ENCODE results near the gene CLEC4A. TPM values are rescaled to one million over a fixed set of nuclear protein-coding genes. Genes with fewer than 3 reads are reported as not detected.
"Not testable (repeated sequence)": the region's sequence is repeated elsewhere in the genome, so short reads cannot be mapped to it uniquely, and the experiment has no call there.

Gene CLEC4A
- total RNA-seq, 1 experiment from 2014 or later, result not detected

GRCh38 chr12:8157484-8158198 is 34.2 kb downstream of the CLEC4A start:
- Histone ChIP-seq H3K27me3 (ENCODE audit: insufficient read depth, low read depth) (no peaks in the 10 kb centered on the region), H2AFZ (peak overlapping the region; percentile 61; the same call in 1 of the 2 replicates), H3K36me3 (ENCODE audit: low read depth) (no peaks in the 10 kb centered on the region), H3F3A (ENCODE audit: insufficient read depth, low read depth) (peaks cover 10% of the 10 kb centered on the region; the same call in 1 of the 2 replicates), H3K27ac (peak overlapping the region; percentile 60), H3K4me3 (no peak overlapping the region), H3K4me1 (replicated peaks; ENCODE audit: insufficient read depth) (peaks cover 18% of the 10 kb centered on the region), H3K4me2 (peak overlapping the region; percentile 24; the same call in 1 of the 2 replicates), H4K20me1 (ENCODE audit: insufficient read depth) (no peaks in the 10 kb centered on the region), H3K79me2 (ENCODE audit: low read depth) (no peaks in the 10 kb centered on the region), H3K9me2 (ENCODE audit: insufficient read depth) (no peaks in the 10 kb centered on the region), H3K9me3 (ENCODE audit: insufficient read depth, low read depth) (0 out of 2 replicates have a peak, but pooled peaks cover 6% of the 10 kb centered on the region)
- CTCF ChIA-PET, result no interaction called here
- DNase-seq, result no peak
- intact Hi-C loops (cut with micrococcal nuclease; ENCODE audit: unreplicated experiment), result no loop called here
- POLR2A ChIA-PET (ENCODE audit: unreplicated experiment), result no interaction called here
- no TSS peak for BruUV-seq (replicated peaks)
- TF ChIP-seq EZH2 (IDR thresholded peaks at IDR 0.05; ENCODE audit: low read depth), result no peak
- no peak for TF ChIP-seq CTCF (conservative IDR thresholded peaks at IDR 0.05)

GRCh38 chr12:8172911-8173310 is 49.5 kb downstream of the CLEC4A start:
- H3K36me3 ChIP-seq (ENCODE audit: low read depth); H3K4me3 ChIP-seq; BruUV-seq (replicated peaks); H4K20me1 ChIP-seq (ENCODE audit: insufficient read depth); DNase-seq; H3K27ac ChIP-seq; POLR2A ChIA-PET (ENCODE audit: unreplicated experiment); H3K4me1 ChIP-seq (replicated peaks; ENCODE audit: insufficient read depth); H3K9me3 ChIP-seq (ENCODE audit: insufficient read depth, low read depth); H3K79me2 ChIP-seq (ENCODE audit: low read depth); H3F3A ChIP-seq (ENCODE audit: insufficient read depth, low read depth); H2AFZ ChIP-seq; H3K27me3 ChIP-seq (ENCODE audit: insufficient read depth, low read depth); H3K9me2 ChIP-seq (ENCODE audit: insufficient read depth); H3K4me2 ChIP-seq; CTCF ChIA-PET; intact Hi-C loops (cut with micrococcal nuclease; ENCODE audit: unreplicated experiment): not testable (repeated sequence)

GRCh38 chr12:8179989-8180585 is 56.7 kb downstream of the CLEC4A start:
- Histone ChIP-seq H3K4me2 (peak overlapping the region; percentile 81), H2AFZ (peak overlapping the region; percentile 74), H3K4me3 (peak overlapping the region; percentile 67)
- DNase-seq, result peak; percentile 66 to 82
- BruUV-seq (replicated peaks); H3K27me3 ChIP-seq (ENCODE audit: insufficient read depth, low read depth); POLR2A ChIA-PET (ENCODE audit: unreplicated experiment); H3K36me3 ChIP-seq (ENCODE audit: low read depth); H3K79me2 ChIP-seq (ENCODE audit: low read depth); CTCF ChIA-PET; H3K27ac ChIP-seq; H3K9me2 ChIP-seq (ENCODE audit: insufficient read depth); H3K9me3 ChIP-seq (ENCODE audit: insufficient read depth, low read depth); H3K4me1 ChIP-seq (replicated peaks; ENCODE audit: insufficient read depth); H4K20me1 ChIP-seq (ENCODE audit: insufficient read depth); H3F3A ChIP-seq (ENCODE audit: insufficient read depth, low read depth): not testable (repeated sequence)
- peak; percentile 81 for TF ChIP-seq CTCF (conservative IDR thresholded peaks at IDR 0.05)
- intact Hi-C loops (cut with micrococcal nuclease; ENCODE audit: unreplicated experiment), result loop anchor here (5.0 kb wide), 1 partner anchor 73 kb away; no protein-coding TSS in a partner anchor

GRCh38 chr12:8181271-8181670 is 57.9 kb downstream of the CLEC4A start:
- CTCF ChIA-PET, result not testable (repeated sequence)
- peak overlapping the region; percentile 81; the same call in 1 of the 2 replicates for H3K4me2 ChIP-seq
- intact Hi-C loops (cut with micrococcal nuclease; ENCODE audit: unreplicated experiment), result loop anchor here (5.0 kb wide), 1 partner anchor 74 kb away; no protein-coding TSS in a partner anchor

GRCh38 chr12:8182923-8183322 is 59.5 kb downstream of the CLEC4A start:
- H4K20me1 ChIP-seq (ENCODE audit: insufficient read depth); H3K9me2 ChIP-seq (ENCODE audit: insufficient read depth); H3K36me3 ChIP-seq (ENCODE audit: low read depth); H3F3A ChIP-seq (ENCODE audit: insufficient read depth, low read depth); H2AFZ ChIP-seq; H3K4me3 ChIP-seq; CTCF ChIA-PET; DNase-seq; H3K27me3 ChIP-seq (ENCODE audit: insufficient read depth, low read depth); H3K4me2 ChIP-seq; H3K79me2 ChIP-seq (ENCODE audit: low read depth); H3K4me1 ChIP-seq (replicated peaks; ENCODE audit: insufficient read depth); H3K9me3 ChIP-seq (ENCODE audit: insufficient read depth, low read depth); H3K27ac ChIP-seq; POLR2A ChIA-PET (ENCODE audit: unreplicated experiment); BruUV-seq (replicated peaks): not testable (repeated sequence)
- intact Hi-C loops (cut with micrococcal nuclease; ENCODE audit: unreplicated experiment), result loop anchor here (5.0 kb wide), 1 partner anchor 76 kb away; no protein-coding TSS in a partner anchor

More at GRCh38 chr12:8181271-8181670, 57.9 kb downstream of the CLEC4A start:
- H3K27ac ChIP-seq; H3F3A ChIP-seq (ENCODE audit: insufficient read depth, low read depth); H3K4me1 ChIP-seq (replicated peaks; ENCODE audit: insufficient read depth); H3K27me3 ChIP-seq (ENCODE audit: insufficient read depth, low read depth); BruUV-seq (replicated peaks); H3K9me3 ChIP-seq (ENCODE audit: insufficient read depth, low read depth); H4K20me1 ChIP-seq (ENCODE audit: insufficient read depth); H3K79me2 ChIP-seq (ENCODE audit: low read depth); DNase-seq; H3K9me2 ChIP-seq (ENCODE audit: insufficient read depth); POLR2A ChIA-PET (ENCODE audit: unreplicated experiment); H3K36me3 ChIP-seq (ENCODE audit: low read depth); H2AFZ ChIP-seq; H3K4me3 ChIP-seq: not testable (repeated sequence)

- not testable (repeated sequence) for H3K36me3 ChIP-seq (ENCODE audit: low read depth)
These were observed 59.9 kb downstream of the CLEC4A start for GRCh38 chr12:8183346-8183745.

More at GRCh38 chr12:8183346-8183745, 59.9 kb downstream of the CLEC4A start:
- CTCF ChIA-PET; H3K79me2 ChIP-seq (ENCODE audit: low read depth); H3K4me1 ChIP-seq (replicated peaks; ENCODE audit: insufficient read depth); H3K27ac ChIP-seq; H2AFZ ChIP-seq; H3K4me2 ChIP-seq; BruUV-seq (replicated peaks); H3K27me3 ChIP-seq (ENCODE audit: insufficient read depth, low read depth); H3K9me3 ChIP-seq (ENCODE audit: insufficient read depth, low read depth); H3F3A ChIP-seq (ENCODE audit: insufficient read depth, low read depth); DNase-seq; H3K9me2 ChIP-seq (ENCODE audit: insufficient read depth); H4K20me1 ChIP-seq (ENCODE audit: insufficient read depth); H3K4me3 ChIP-seq; POLR2A ChIA-PET (ENCODE audit: unreplicated experiment): not testable (repeated sequence)
- intact Hi-C loops (cut with micrococcal nuclease; ENCODE audit: unreplicated experiment), result loop anchor here (5.0 kb wide), 1 partner anchor 76 kb away; no protein-coding TSS in a partner anchor

Measured in PC-9 (cell line).